A172 (cell line): ENCODE measurements around the gene DIP2C. TPM values are rescaled to one million over a fixed set of nuclear protein-coding genes. Genes with fewer than 3 reads are reported as not detected.
"Not testable (repeated sequence)": the region's sequence is repeated elsewhere in the genome, so short reads cannot be mapped to it uniquely, and the experiment has no call there.

ENCODE experiments used
- DNase-seq: peaks from one replicate; pipeline ENCODE4 v3.0.0-alpha.2; 2015; ENCODE audit warnings: low spot score
- total RNA-seq: library from RNA; depleted of rRNA; stranded (reverse); fragments of >200 nt; shearing (Covaris generic); gene quantifications from 2 replicates; pipeline ENCODE4 v1.2.3, GENCODE V29; 2014

Gene DIP2C
- total RNA-seq, 1 experiment from 2014 or later: 12.8 TPM

DNA sequence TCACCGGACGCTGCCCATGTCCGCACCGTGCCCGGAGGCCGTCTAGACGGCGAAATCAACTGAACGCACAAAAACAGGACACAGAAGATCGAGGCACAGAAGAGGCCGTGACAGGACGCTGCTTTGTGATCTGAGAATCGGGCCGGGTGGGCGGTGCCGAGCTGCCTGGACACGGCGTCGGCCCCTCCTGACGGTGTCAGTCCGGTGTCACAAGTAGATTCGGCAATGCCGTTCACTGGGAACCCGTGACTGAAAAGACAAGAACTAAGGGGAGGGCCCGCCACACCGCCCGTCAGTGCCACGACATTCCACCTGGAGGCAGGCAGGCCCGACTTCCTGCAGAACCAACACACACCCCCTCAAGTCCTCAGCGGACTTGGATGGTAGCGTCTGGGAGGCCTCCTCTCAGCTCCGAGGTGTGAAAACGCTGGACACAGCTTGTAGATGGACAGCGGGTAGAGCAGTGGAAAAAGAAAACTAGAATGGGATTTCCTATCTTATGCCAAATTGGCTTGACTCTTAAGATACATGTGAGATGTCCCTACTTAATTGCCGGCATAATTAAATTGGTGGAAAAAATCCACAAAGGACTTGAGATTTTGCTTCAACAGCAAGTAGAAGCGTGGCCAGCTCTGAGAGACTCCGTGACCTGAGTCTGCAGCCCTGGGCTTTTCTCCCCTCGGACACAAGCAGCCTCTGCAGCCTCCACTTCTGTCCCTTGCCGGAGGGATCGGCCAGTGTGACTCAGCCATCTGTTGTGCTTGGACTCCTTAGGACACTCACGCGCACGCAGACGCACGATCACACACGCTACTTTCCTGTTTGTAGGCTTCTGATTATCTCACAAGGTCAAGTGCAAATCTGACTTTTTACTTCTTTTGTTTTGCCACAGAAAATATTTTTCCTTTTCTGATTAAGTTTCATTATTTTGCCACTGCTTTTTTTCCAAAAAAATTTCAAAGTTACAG, 269.0 kb downstream of the DIP2C start:
- no peak for DNase-seq

GRCh38 chr10:418894-419293, 270.6 kb downstream of the DIP2C start:
- DNase-seq: no peak

DNA sequence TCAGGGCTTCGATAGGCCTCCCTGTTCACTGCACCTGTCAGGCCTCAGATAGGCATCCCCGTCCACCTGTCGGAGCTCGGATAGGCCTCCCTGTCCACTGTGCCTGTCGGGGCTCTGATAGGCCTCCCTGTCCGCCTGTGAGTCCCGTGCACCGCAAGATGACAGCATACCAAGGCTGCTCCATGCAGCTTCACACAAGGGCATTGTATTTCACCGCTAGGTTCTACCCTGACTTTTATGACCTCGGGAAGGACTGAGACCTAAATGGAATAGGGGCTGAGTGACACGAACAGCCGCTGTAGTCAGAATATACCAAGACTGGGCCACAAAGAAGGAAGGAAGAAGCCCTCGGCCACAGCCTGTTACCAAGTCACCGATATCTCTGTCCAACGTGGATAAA, 271.2 kb downstream of the DIP2C start:
- no peak for DNase-seq

DNA sequence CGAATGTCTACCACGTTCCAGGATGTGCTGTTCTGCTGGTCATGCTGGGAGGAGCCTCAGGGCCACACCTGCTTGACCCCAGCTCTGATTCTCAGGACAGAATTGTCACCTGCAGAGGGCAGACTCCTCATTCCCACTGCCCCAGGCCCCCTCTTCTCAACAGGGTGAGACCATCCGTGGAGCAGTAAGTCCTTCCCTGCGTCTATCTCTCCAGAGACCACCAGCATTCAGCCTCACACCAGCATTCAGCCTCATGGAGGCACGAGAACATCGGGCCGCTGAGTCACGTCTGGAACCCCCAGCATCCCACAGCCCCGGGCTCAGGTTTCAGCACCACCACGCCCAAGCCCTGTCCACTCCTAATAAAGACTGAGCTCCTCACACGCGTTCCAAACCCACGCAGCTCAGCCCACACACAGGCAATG, 273.4 kb downstream of the DIP2C start:
- DNase-seq: peak; percentile 17

DNA sequence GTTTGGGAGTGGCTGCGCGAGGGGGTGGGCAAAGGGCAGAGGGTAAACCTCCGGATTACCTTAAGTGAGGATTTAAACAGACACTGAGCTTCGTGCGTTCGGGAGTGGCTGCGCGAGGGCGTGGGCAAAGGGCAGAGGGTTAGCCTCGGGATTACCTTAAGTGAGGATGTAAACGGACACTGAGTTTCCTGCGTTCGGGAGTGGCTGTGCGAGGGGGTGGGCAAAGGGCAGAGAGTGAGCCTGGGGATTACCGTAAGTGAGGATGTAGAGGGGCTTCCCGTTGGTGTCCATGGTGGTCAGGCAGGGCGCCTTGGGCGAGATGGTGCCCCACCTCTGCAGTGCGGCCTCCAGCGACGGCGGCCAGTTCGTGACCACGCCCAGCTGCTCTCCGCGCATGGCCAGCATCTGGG, 275.8 kb downstream of the DIP2C start:
- no peak for DNase-seq

DNA sequence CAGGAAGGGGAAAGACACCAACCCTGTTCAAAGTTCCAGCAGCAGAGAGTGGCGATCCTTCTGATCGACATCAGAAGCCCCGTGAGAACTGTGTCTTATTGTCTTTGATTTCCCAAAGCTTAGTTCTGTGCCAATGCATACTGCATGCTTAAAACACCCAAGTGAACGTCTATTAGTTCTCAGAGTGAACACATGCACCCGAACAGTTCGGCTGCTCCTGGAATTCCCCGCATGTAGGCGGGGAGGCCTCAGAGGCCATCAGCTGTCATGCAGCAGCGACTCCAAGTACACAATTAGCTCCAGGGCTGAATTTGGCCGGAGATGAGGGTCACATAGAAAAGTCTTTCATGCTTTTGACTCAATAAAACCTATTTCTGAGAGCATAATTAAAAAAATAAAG, 277.4 kb downstream of the DIP2C start:
- DNase-seq: no peak

DNA sequence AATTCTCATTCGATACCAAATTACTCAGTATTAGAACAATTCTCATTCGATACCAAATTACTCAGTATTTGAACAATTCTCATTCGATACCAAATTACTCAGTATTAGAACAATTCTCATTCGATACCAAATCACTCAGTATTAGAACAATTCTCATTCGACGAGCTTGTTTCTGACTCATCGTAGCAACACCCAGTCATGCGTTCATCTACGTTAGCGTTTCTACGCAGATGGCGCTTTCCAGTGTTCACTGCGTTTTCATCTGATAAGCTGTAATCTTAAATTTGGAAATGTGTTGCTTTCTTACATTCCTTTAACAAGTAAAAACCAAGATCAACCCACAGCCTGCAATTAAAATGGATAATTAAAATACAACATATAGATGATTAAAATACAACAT, 277.9 kb downstream of the DIP2C start:
- no peak for DNase-seq

GRCh38 chr10:409408-410040, 279.9 kb downstream of the DIP2C start:
- DNase-seq: no peak

GRCh38 chr10:408236-408635, 281.2 kb downstream of the DIP2C start:
- no peak for DNase-seq

- no peak for DNase-seq
Observed at GRCh38 chr10:406976-407375, 282.5 kb downstream of the DIP2C start.

GRCh38 chr10:405648-406047, 283.8 kb downstream of the DIP2C start:
- no peak for DNase-seq

DNA sequence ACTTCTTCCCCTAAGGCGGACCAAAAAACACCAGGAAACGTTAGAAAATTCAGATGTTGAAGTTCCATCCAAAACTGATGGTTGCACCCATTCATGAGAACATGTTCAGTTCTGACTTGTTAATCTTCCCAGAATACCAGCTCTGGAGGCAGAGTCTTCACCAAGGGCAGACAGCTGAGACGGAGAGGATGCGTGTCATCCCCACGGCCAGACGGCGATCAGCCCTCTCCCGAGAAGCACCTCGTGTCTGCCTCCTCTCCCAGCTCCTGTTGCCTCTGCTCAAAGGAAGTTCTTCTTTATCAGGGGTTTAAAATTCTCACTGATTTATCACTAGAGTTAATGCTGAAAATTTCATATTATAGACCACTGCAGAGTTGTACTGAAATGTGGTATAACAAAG, 284.5 kb downstream of the DIP2C start:
- no peak for DNase-seq

DNA sequence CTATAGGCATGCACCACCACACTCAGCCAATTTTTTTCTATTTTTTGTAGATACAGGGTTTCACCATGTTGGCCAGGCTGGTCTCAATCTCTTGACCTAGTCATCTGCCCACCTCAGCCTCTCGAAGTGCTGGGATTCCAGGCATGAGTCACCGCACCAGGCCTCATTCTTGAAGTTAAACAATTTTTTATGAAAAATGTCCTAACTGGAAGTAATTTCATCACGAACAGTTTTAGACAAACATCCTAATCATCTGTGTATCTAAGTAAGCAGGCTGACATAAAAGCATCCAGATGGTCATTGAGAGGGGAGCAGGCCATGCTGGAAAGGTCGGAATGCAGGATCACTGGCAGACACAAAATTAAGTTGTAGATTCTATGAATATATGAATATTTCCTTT, 285.1 kb downstream of the DIP2C start:
- no peak for DNase-seq

DNA sequence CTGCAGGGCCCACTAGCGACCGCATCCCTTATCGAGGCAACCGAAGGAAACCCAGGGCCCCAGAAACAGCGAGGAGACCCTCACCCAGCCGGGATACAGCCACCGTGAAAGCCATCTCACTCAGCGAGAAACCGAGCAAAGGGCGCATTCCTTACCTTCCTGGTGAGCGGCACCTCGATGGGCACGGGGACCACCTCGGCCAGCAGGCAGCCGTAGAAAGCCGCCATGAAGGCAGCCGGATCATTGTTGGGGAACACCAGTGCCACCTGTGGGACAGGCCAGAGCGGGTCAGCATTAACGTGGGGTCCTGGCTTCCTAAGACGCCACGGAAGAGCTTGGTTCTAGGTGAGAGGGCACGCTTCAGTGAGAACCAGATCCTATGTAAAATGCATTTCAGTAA, 290.5 kb downstream of the DIP2C start:
- DNase-seq: no peak

DNA sequence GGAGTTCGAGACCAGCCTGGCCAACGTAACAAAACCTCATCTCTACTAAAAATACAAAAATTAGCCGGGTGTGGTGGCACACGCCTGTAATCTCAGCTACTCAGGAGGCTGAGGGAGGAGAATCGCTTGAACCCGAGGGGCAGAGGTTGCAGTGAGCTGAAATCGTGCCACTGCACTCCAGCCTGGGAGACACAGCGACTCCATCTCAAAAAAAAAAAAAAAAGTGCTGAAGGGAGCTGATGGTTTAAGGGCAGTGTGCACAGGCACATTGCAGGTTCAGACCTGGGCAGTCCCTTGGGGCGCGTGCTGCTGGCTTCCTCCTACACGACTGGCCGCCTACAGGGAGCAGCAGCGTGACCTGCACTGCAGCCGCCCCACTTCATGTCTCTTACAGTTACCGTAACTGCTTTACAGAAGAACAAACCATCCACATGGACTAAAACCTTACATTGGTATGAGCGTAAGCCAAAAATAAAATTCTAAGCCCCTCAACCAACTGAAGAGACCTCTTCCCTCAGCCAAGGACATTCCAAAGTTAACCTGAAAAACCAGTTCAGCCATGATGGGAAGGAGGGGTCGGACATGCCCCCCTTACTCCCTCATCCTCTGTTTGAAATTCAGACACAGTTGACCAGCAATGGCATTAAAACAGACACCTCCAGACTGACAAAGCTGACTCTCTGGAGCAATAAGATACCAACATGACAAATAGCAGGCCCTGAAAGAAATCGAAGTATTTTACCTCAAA, 292.0 kb downstream of the DIP2C start:
- DNase-seq: no peak

- no peak for DNase-seq
Observed at GRCh38 chr10:396535-397220, 292.8 kb downstream of the DIP2C start.

- no peak for DNase-seq
Observed at GRCh38 chr10:396107-396506, 293.4 kb downstream of the DIP2C start.

GRCh38 chr10:395665-396064, 293.8 kb downstream of the DIP2C start:
- no peak for DNase-seq

GRCh38 chr10:394439-395101, 294.9 kb downstream of the DIP2C start:
- not testable (repeated sequence) for DNase-seq

- no peak for DNase-seq
Observed at GRCh38 chr10:393787-394438, 295.6 kb downstream of the DIP2C start.
